Vagina (tissue), 2 donors: ENCODE data around the gene NPPC. TPM values are rescaled to one million over a fixed set of nuclear protein-coding genes. Genes with fewer than 3 reads are reported as not detected.

Experiments
- DNase-seq, 2 donors: peaks; one replicate each; pipeline ENCODE4 v3.0.0-alpha.2; 2017; ENCODE audit errors: extremely low spot score in 2 of 2
- H3K27ac ChIP-seq: fragments of 200-600 bp; sonication (generic); one replicate; pipeline ENCODE4 v1.5.1; 2019
- H3K27me3 ChIP-seq: fragments of 200-600 bp; sonication (generic); one replicate; pipeline ENCODE4 v1.5.1; 2019
- H3K36me3 ChIP-seq, 2 donors: fragments of 200-600 bp; sonication (generic); one replicate each; pipeline ENCODE4 v1.5.1; 2017 to 2019
- H3K4me1 ChIP-seq: fragments of 200-600 bp; sonication (generic); one replicate; pipeline ENCODE4 v1.5.1; 2019
- H3K4me3 ChIP-seq, 2 donors: fragments of 200-600 bp; sonication (generic); 1 replicate in 1 of 2; 2 replicates in 1 of 2; pipeline ENCODE4 v1.5.1; 2016 to 2019
- H3K9me3 ChIP-seq: fragments of 200-600 bp; sonication (generic); one replicate; pipeline ENCODE4 v1.5.1; 2019
- POLR2A ChIP-seq, 2 donors: fragments of 450-650 bp; IDR thresholded peaks; one replicate each; pipeline ENCODE4 v1.6.1; 2017; ENCODE audit warnings: antibody characterized with exemption in 2 of 2, mild to moderate bottlenecking in 2 of 2, moderate library complexity in 2 of 2
- POLR2AphosphoS5 ChIP-seq, 2 donors: sonication (generic); formaldehyde crosslinking; IDR thresholded peaks; one replicate each; pipeline ENCODE4 v1.9.0; 2017; ENCODE audit warnings: antibody characterized with exemption in 2 of 2, mild to moderate bottlenecking in 2 of 2, low read depth in 1 of 2; ENCODE audit not compliant: insufficient read depth in 1 of 2
- intact Hi-C: fragments of 100-400 bp; cut with DNase I; formaldehyde crosslinking; loops from one replicate; pipeline ENCODE4 v1.15.1; 2023
- total RNA-seq: library from RNA; depleted of rRNA; stranded (reverse); fragments of >200 nt; gene quantifications from one replicate; pipeline ENCODE4 v1.2.3, GENCODE V29; 2016
- TF ChIP-seq, protein P1 (sequence below), 3 experiments: fragments of 450-650 bp in 2 of 3; fragments of 200-600 bp in 1 of 3; sonication (generic) in 1 of 3; IDR thresholded peaks; one replicate each; pipeline ENCODE4 v1.5.1; 2017 to 2019; ENCODE audit warnings: antibody characterized with exemption in 3 of 3, mild to moderate bottlenecking in 2 of 3, moderate library complexity in 2 of 3

The NPPC gene
- total RNA-seq, 1 donor from 2014 or later = 16.0 TPM

DNA sequence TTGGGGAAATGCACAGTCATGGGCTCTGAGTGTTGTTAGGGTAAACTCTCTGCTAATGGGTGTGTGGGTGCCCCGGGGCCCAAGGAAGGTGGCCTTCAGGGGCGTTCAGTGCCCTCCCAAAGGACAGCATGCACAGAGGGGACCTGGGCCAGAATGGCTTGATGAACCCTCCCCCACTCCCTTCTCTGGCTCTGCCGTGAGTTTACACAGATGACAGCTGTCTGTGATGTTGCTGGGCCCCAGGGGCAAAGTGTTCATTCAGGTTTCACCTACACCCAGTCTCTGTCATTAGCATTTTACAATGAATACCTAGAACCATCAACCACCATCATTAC is 3.2 kb downstream of the NPPC start:
- Histone ChIP-seq H3K9me3 (no peaks in the 10 kb centered on the region), H3K4me1 (peaks cover 20% of the 10 kb centered on the region), H3K27ac (no peak overlapping the region), H3K4me3 (no peak overlapping the region), H3K36me3 (no peaks in the 10 kb centered on the region), H3K27me3 (no peaks in the 10 kb centered on the region)
- TF ChIP-seq POLR2AphosphoS5 (IDR thresholded peaks at IDR 0.05; ENCODE audit: insufficient read depth in 1 of 2, low read depth in 1 of 2) (no peak), POLR2A (IDR thresholded peaks at IDR 0.05) (no peak)
- TF ChIP-seq, protein P1, sequence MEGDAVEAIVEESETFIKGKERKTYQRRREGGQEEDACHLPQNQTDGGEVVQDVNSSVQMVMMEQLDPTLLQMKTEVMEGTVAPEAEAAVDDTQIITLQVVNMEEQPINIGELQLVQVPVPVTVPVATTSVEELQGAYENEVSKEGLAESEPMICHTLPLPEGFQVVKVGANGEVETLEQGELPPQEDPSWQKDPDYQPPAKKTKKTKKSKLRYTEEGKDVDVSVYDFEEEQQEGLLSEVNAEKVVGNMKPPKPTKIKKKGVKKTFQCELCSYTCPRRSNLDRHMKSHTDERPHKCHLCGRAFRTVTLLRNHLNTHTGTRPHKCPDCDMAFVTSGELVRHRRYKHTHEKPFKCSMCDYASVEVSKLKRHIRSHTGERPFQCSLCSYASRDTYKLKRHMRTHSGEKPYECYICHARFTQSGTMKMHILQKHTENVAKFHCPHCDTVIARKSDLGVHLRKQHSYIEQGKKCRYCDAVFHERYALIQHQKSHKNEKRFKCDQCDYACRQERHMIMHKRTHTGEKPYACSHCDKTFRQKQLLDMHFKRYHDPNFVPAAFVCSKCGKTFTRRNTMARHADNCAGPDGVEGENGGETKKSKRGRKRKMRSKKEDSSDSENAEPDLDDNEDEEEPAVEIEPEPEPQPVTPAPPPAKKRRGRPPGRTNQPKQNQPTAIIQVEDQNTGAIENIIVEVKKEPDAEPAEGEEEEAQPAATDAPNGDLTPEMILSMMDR (IDR thresholded peaks at IDR 0.05) = no peak
- no peak for DNase-seq
- intact Hi-C loops = loop anchor here (5.0 kb wide), 1 partner anchor 404 kb away; no protein-coding TSS in a partner anchor

DNA sequence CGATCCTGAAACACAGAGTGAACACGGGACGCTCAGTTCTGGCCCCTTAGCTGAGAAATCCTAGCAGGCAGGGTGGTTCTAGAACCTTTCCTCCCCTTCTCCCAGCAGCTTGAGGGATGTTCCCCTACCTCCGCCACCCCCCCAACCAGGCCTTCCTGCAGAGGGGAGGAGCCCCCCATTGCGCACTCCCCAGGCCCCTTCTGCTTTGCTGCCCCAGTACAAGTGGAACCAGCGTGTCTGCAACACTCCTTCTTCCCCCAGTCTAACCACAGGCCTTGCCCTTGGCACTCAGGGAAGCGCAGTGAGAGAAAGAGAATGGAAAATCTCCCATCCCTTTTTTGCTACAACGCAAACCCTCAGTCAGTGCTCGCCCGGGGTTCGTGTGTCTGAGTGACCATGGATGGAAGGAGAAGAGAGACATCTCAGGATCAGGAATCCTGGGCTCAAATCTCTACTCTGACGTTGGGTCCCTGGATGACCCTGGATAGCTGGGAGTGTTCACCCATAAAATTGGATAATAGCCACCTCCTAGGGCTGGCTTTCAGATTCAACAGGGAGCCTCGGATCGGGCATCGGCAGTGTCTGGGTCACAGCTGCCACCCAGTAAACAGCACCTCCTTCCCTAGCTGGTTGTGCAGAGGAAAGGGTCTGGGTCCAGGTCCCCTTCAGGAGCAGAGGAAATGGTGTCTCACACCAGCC is 3.7 kb downstream of the NPPC start:
- H3K27me3 ChIP-seq = no peaks in the 10 kb centered on the region
- no peak overlapping the region for H3K4me3 ChIP-seq
- TF ChIP-seq, protein P1 (IDR thresholded peaks at IDR 0.05) = no peak
- TF ChIP-seq POLR2AphosphoS5 (IDR thresholded peaks at IDR 0.05; ENCODE audit: insufficient read depth in 1 of 2, low read depth in 1 of 2) = no peak
- no peak for TF ChIP-seq POLR2A (IDR thresholded peaks at IDR 0.05)
- intact Hi-C loops = loop anchor here (5.0 kb wide), 1 partner anchor 405 kb away; no protein-coding TSS in a partner anchor
- H3K27ac ChIP-seq = no peak overlapping the region
- peaks cover 23% of the 10 kb centered on the region for H3K4me1 ChIP-seq
- no peaks in the 10 kb centered on the region for H3K9me3 ChIP-seq
- no peaks in the 10 kb centered on the region for H3K36me3 ChIP-seq
- no peak for DNase-seq

GRCh38 chr2:231920795-231921194 is 5.4 kb downstream of the NPPC start:
- intact Hi-C loops = loop anchor here (5.0 kb wide), 1 partner anchor 407 kb away; no protein-coding TSS in a partner anchor
- DNase-seq = no peak
- Histone ChIP-seq H3K9me3 (no peaks in the 10 kb centered on the region), H3K36me3 (no peaks in the 10 kb centered on the region), H3K27me3 (no peaks in the 10 kb centered on the region), H3K27ac (no peak overlapping the region), H3K4me3 (no peak overlapping the region), H3K4me1 (peaks cover 11% of the 10 kb centered on the region)
- TF ChIP-seq, protein P1 (IDR thresholded peaks at IDR 0.05) = no peak
- TF ChIP-seq POLR2AphosphoS5 (IDR thresholded peaks at IDR 0.05; ENCODE audit: insufficient read depth in 1 of 2, low read depth in 1 of 2) = no peak
- no peak for TF ChIP-seq POLR2A (IDR thresholded peaks at IDR 0.05)

DNA sequence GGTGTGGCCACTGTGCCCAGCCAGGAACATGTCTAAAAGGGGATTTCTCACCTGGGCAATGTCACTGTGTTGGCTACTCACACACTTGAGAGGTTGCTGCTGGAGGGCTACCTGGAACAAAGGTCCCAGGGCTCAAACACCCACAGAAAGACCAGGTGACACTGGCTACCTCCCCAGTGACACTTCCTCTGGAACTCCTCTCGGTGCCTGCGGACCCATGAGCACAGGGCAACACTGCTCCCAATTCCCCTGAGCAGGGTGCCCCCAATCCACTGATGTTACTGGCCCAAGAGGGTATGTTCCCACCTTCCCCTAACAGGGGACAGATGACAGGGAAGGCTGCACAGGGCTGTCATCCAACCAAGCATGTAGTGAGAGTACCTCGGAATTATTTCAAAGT is 5.8 kb downstream of the NPPC start:
- intact Hi-C loops = loop anchor here (5.0 kb wide), 1 partner anchor 407 kb away; no protein-coding TSS in a partner anchor
- H3K36me3 ChIP-seq = no peaks in the 10 kb centered on the region
- H3K4me3 ChIP-seq = no peak overlapping the region
- DNase-seq = no peak
- peaks cover 7% of the 10 kb centered on the region for H3K4me1 ChIP-seq
- H3K27ac ChIP-seq = no peak overlapping the region
- TF ChIP-seq POLR2AphosphoS5 (IDR thresholded peaks at IDR 0.05; ENCODE audit: insufficient read depth in 1 of 2, low read depth in 1 of 2) = no peak
- TF ChIP-seq, protein P1 (IDR thresholded peaks at IDR 0.05) = no peak
- TF ChIP-seq POLR2A (IDR thresholded peaks at IDR 0.05) = no peak
- H3K9me3 ChIP-seq = no peaks in the 10 kb centered on the region
- no peaks in the 10 kb centered on the region for H3K27me3 ChIP-seq

- TF ChIP-seq, protein P1 (IDR thresholded peaks at IDR 0.05) = no peak
- TF ChIP-seq POLR2AphosphoS5 (IDR thresholded peaks at IDR 0.05; ENCODE audit: insufficient read depth in 1 of 2, low read depth in 1 of 2) (no peak), POLR2A (IDR thresholded peaks at IDR 0.05) (no peak)
- Histone ChIP-seq H3K27me3 (no peaks in the 10 kb centered on the region), H3K4me3 (no peak overlapping the region), H3K9me3 (no peaks in the 10 kb centered on the region), H3K4me1 (peaks cover 5% of the 10 kb centered on the region), H3K27ac (no peak overlapping the region), H3K36me3 (no peaks in the 10 kb centered on the region)
- DNase-seq = no peak
- intact Hi-C loops = loop anchor here (5.0 kb wide), 1 partner anchor 408 kb away; no protein-coding TSS in a partner anchor
These were observed 6.7 kb downstream of the NPPC start for GRCh38 chr2:231919341-231920035.
